HG02759 (cell line): ENCODE results near the gene LOXHD1.

Experiments used
- ATAC-seq: cut with Tn5 transposase; IDR thresholded peaks from one replicate; pipeline ENCODE4 v1.9.1; 2021; ENCODE audit warnings: mild to moderate bottlenecking, moderate library complexity; ENCODE audit not compliant: unreplicated experiment

LOXHD1 gene

GRCh38 chr18:46657115-46657955 lies at the start of gene LOXHD1:
LOXHD1 (minus strand) TSS chr18:46657220; CDS start chr18:46657033, 187 bp downstream.
- ATAC-seq = no peak

- no peak for ATAC-seq
These were observed 48.5 kb upstream of the LOXHD1 start for GRCh38 chr18:46705521-46705920.

GRCh38 chr18:46704816-46705215 lies 47.8 kb upstream of the LOXHD1 start:
- ATAC-seq = no peak

- ATAC-seq = no peak
These were observed 47.2 kb upstream of the LOXHD1 start for GRCh38 chr18:46704189-46704588.

GRCh38 chr18:46702471-46702870 lies 45.5 kb upstream of the LOXHD1 start:
- ATAC-seq = no peak

GRCh38 chr18:46700066-46700824 lies 43.2 kb upstream of the LOXHD1 start:
- no peak for ATAC-seq

GRCh38 chr18:46696702-46697101 lies 39.7 kb upstream of the LOXHD1 start:
- no peak for ATAC-seq

- no peak for ATAC-seq
These were observed 39.2 kb upstream of the LOXHD1 start for GRCh38 chr18:46696268-46696667.

GRCh38 chr18:46693996-46694395 lies 37.0 kb upstream of the LOXHD1 start:
- ATAC-seq = no peak

GRCh38 chr18:46688853-46689525 lies 32.0 kb upstream of the LOXHD1 start:
- ATAC-seq = no peak

- ATAC-seq = no peak
These were observed 29.2 kb upstream of the LOXHD1 start for GRCh38 chr18:46686186-46686585.

- ATAC-seq = no peak
These were observed 26.2 kb upstream of the LOXHD1 start for GRCh38 chr18:46683252-46683651.

- ATAC-seq = no peak
These were observed 24.0 kb upstream of the LOXHD1 start for GRCh38 chr18:46680784-46681695.

GRCh38 chr18:46679846-46680598 lies 23.0 kb upstream of the LOXHD1 start:
- no peak for ATAC-seq

- ATAC-seq = no peak
These were observed 21.9 kb upstream of the LOXHD1 start for GRCh38 chr18:46678785-46679399.

- ATAC-seq = no peak
These were observed 21.0 kb upstream of the LOXHD1 start for GRCh38 chr18:46678041-46678440.

GRCh38 chr18:46677611-46678010 lies 20.6 kb upstream of the LOXHD1 start:
- ATAC-seq = no peak

GRCh38 chr18:46676182-46676835 lies 19.3 kb upstream of the LOXHD1 start:
- ATAC-seq = no peak

GRCh38 chr18:46675112-46675511 lies 18.1 kb upstream of the LOXHD1 start:
- no peak for ATAC-seq
